Tibial nerve (tissue), 4 donors: ENCODE results near the gene C1RL.

ENCODE experiments used
- CTCF ChIP-seq, 5 experiments: fragments of 200-600 bp in 3 of 5; fragments of 450-650 bp in 2 of 5; sonication (generic) in 3 of 5; IDR thresholded peaks; one replicate each; pipeline ENCODE4 v1.5.1; 2016 to 2019; ENCODE audit warnings: antibody characterized with exemption in 5 of 5, mild to moderate bottlenecking in 3 of 5, moderate library complexity in 2 of 5
- EP300 ChIP-seq, 2 donors: sonication (generic); formaldehyde crosslinking; IDR thresholded peaks; one replicate each; pipeline ENCODE4 v1.6.1; 2017; ENCODE audit warnings: antibody characterized with exemption in 2 of 2, mild to moderate bottlenecking in 1 of 2

- no peak for TF ChIP-seq CTCF (IDR thresholded peaks at IDR 0.05)
- no peak for TF ChIP-seq EP300 (IDR thresholded peaks at IDR 0.05)
These were observed 46.5 kb upstream of the C1RL start for GRCh38 chr12:7155471-7156034.
